IMR-90 (cell line): ENCODE results near the gene UNC13C. TPM values are rescaled to one million over a fixed set of nuclear protein-coding genes. Genes with fewer than 3 reads are reported as not detected.

Source experiments
- ATAC-seq: fragments of 200-7000 bp; cut with Tn5 transposase; 2 replicates; pipeline ENCODE4 v1.9.1; 2020; ENCODE audit warnings: low read depth, mild to moderate bottlenecking, moderate library complexity
- BruUV-seq: library from RNA; stranded (reverse); fragments of 400-500 nt; replicated peaks from 2 replicates; lab custom pipeline; 2021; lab: Mats Ljungman, UMichigan
- CTCF ChIA-PET: fragments of 300-600 bp; formaldehyde crosslinking; extraction: SDS; loops from one replicate; lab custom pipeline; 2021; ENCODE audit warnings: antibody characterized with exemption; lab: Yijun Ruan, JAX
- POLR2A ChIA-PET: fragments of 300-600 bp; sonication (Branson Sonifier 250); formaldehyde crosslinking; loops from one replicate; lab custom pipeline; 2022; ENCODE audit warnings: antibody characterized with exemption; ENCODE audit not compliant: unreplicated experiment; lab: Charles Lee
- DNase-seq: peaks from one replicate; pipeline ENCODE4 v3.0.0; 2013
- H2AFZ ChIP-seq: replicated peaks from 2 replicates; pipeline ENCODE3; 2013; ENCODE audit warnings: low read length, mild to moderate bottlenecking; ENCODE audit not compliant: poor library complexity
- H2AK5ac ChIP-seq: 2 replicates; pipeline ENCODE4 v1.6.1; 2013; ENCODE audit warnings: low read depth, low read length, inconsistent platforms
- H2AK9ac ChIP-seq: replicated peaks from 2 replicates; pipeline ENCODE3; 2013; ENCODE audit warnings: mild to moderate bottlenecking, low read depth, low read length, moderate library complexity; ENCODE audit not compliant: poor library complexity
- H2BK120ac ChIP-seq: 2 replicates; pipeline ENCODE4 v1.6.1; 2013; ENCODE audit warnings: low read depth, low read length, inconsistent platforms
- H2BK15ac ChIP-seq: 3 replicates; pipeline ENCODE4 v1.6.1; 2013; ENCODE audit warnings: low read depth, low read length, inconsistent platforms
- H2BK20ac ChIP-seq: 2 replicates; pipeline ENCODE4 v1.6.1; 2013; ENCODE audit warnings: low read depth, mild to moderate bottlenecking, inconsistent platforms, low read length, moderate library complexity
- H2BK5ac ChIP-seq: 2 replicates; pipeline ENCODE4 v1.6.1; 2013; ENCODE audit warnings: mild to moderate bottlenecking, low read depth, low read length, inconsistent platforms; ENCODE audit not compliant: poor library complexity, severe bottlenecking
- H3K14ac ChIP-seq: replicated peaks from 2 replicates; pipeline ENCODE4 v1.6.1; 2013; ENCODE audit warnings: low read depth, low read length, inconsistent platforms
- H3K18ac ChIP-seq: 2 replicates; pipeline ENCODE4 v1.6.1; 2013; ENCODE audit warnings: low read depth, low read length, control low read depth
- H3K23ac ChIP-seq: 2 replicates; pipeline ENCODE4 v1.6.1; 2013; ENCODE audit warnings: low read depth, low read length, inconsistent platforms
- H3K27ac ChIP-seq: 2 replicates; pipeline ENCODE4 v1.5.1; 2013; ENCODE audit warnings: mild to moderate bottlenecking, control low read depth, low read length; ENCODE audit not compliant: insufficient read depth
- H3K27me3 ChIP-seq: 2 replicates; pipeline ENCODE4 v1.6.1; 2013; ENCODE audit warnings: low read length; ENCODE audit not compliant: control insufficient read depth, insufficient read depth
- H3K36me3 ChIP-seq: 2 replicates; pipeline ENCODE4 v1.6.1; 2013; ENCODE audit warnings: low read length, mixed read lengths; ENCODE audit not compliant: control insufficient read depth, insufficient read depth
- H3K4ac ChIP-seq: 2 replicates; pipeline ENCODE4 v1.6.1; 2013; ENCODE audit warnings: low read depth, low read length, inconsistent platforms
- H3K4me1 ChIP-seq: 2 replicates; pipeline ENCODE4 v1.6.1; 2013; ENCODE audit warnings: low read length, mixed read lengths; ENCODE audit not compliant: control insufficient read depth, insufficient read depth
- H3K4me2 ChIP-seq: 2 replicates; pipeline ENCODE4 v1.6.1; 2013; ENCODE audit warnings: low read depth, mild to moderate bottlenecking, control low read depth, low read length, moderate library complexity
- H3K4me3 ChIP-seq: 2 replicates; pipeline ENCODE4 v1.5.1; 2013; ENCODE audit warnings: low read depth, mild to moderate bottlenecking, control low read depth, low read length, moderate library complexity; ENCODE audit not compliant: insufficient read depth
- H3K56ac ChIP-seq: 2 replicates; pipeline ENCODE4 v1.6.1; 2013; ENCODE audit warnings: low read length, inconsistent platforms; ENCODE audit not compliant: insufficient read depth; ENCODE audit errors: extremely low read depth
- H3K79me1 ChIP-seq, 2 experiments: 2 replicates each; pipeline ENCODE4 v1.6.1; 2013; ENCODE audit warnings: low read length in 2 of 2, inconsistent platforms in 1 of 2, low read depth in 1 of 2
- H3K9ac ChIP-seq: 2 replicates; pipeline ENCODE4 v1.6.1; 2013; ENCODE audit warnings: low read depth, low read length, control low read depth
- H3K9me1 ChIP-seq: 2 replicates; pipeline ENCODE4 v1.6.1; 2013; ENCODE audit warnings: low read length, inconsistent platforms; ENCODE audit not compliant: insufficient read depth
- H3K9me3 ChIP-seq: 2 replicates; pipeline ENCODE4 v1.6.1; 2013; ENCODE audit warnings: low read length; ENCODE audit not compliant: control insufficient read depth, insufficient read depth
- H4K20me1 ChIP-seq: 2 replicates; pipeline ENCODE4 v1.6.1; 2013; ENCODE audit warnings: low read length, inconsistent platforms; ENCODE audit not compliant: insufficient read depth
- H4K5ac ChIP-seq: 2 replicates; pipeline ENCODE4 v1.6.1; 2013; ENCODE audit warnings: mild to moderate bottlenecking, low read depth, low read length, control low read depth
- H4K8ac ChIP-seq, 2 experiments: 2 replicates each; pipeline ENCODE4 v1.6.1; 2013; ENCODE audit warnings: low read depth in 2 of 2, low read length in 2 of 2, control low read depth in 1 of 2, inconsistent platforms in 1 of 2
- H4K91ac ChIP-seq: 2 replicates; pipeline ENCODE4 v1.6.1; 2013; ENCODE audit warnings: low read depth, low read length, inconsistent platforms; ENCODE audit not compliant: insufficient read depth
- BHLHE40 ChIP-seq: fragments of 150-350 bp; IDR thresholded peaks from 2 replicates; pipeline ENCODE4 v1.6.1; 2016; ENCODE audit warnings: mild to moderate bottlenecking, low read depth, low read length
- CEBPB ChIP-seq: IDR thresholded peaks from 2 replicates; pipeline ENCODE4 v1.6.1; 2012; ENCODE audit warnings: low read depth, low read length, improper control_type of control experiment
- CHD1 ChIP-seq: IDR thresholded peaks from 2 replicates; pipeline ENCODE4 v1.6.1; 2012; ENCODE audit warnings: low read depth, low read length, improper control_type of control experiment
- CTCF ChIP-seq: conservative IDR thresholded peaks from 2 replicates; pipeline ENCODE4 v1.5.1; 2012; ENCODE audit warnings: mild to moderate bottlenecking, low read depth, low read length, improper control_type of control experiment
- FOS ChIP-seq: fragments of 150-350 bp; IDR thresholded peaks from 2 replicates; pipeline ENCODE4 v1.6.1; 2016; ENCODE audit warnings: low read depth, low read length
- MAFK ChIP-seq: IDR thresholded peaks from 2 replicates; pipeline ENCODE4 v1.6.1; 2012; ENCODE audit warnings: low read depth, low read length, improper control_type of control experiment
- MAZ ChIP-seq: IDR thresholded peaks from 2 replicates; pipeline ENCODE4 v1.6.1; 2012; ENCODE audit warnings: low read depth, mild to moderate bottlenecking, low read length, improper control_type of control experiment, moderate library complexity, borderline replicate concordance
- MXI1 ChIP-seq: IDR thresholded peaks from 2 replicates; pipeline ENCODE4 v1.6.1; 2012; ENCODE audit warnings: low read depth, mild to moderate bottlenecking, low read length, moderate library complexity, borderline replicate concordance
- NFE2L2 ChIP-seq: fragments of 150-350 bp; IDR thresholded peaks from 2 replicates; pipeline ENCODE4 v1.6.1; 2016; ENCODE audit warnings: low read depth, mild to moderate bottlenecking, low read length
- POLR2A ChIP-seq: IDR thresholded peaks from 2 replicates; pipeline ENCODE4 v1.6.1; 2012; ENCODE audit warnings: mild to moderate bottlenecking, low read depth, low read length
- RAD21 ChIP-seq: IDR thresholded peaks from 2 replicates; pipeline ENCODE4 v1.6.1; 2012; ENCODE audit warnings: low read length, improper control_type of control experiment
- RCOR1 ChIP-seq: IDR thresholded peaks from 2 replicates; pipeline ENCODE4 v1.6.1; 2012; ENCODE audit warnings: mild to moderate bottlenecking, low read length, improper control_type of control experiment; ENCODE audit not compliant: insufficient replicate concordance
- RFX5 ChIP-seq: IDR thresholded peaks from 2 replicates; pipeline ENCODE4 v1.8.0; 2012; ENCODE audit warnings: low read depth, mild to moderate bottlenecking, low read length, moderate library complexity
- SMC3 ChIP-seq: fragments of 150-350 bp; IDR thresholded peaks from 2 replicates; pipeline ENCODE4 v1.6.1; 2016; ENCODE audit warnings: low read depth, mild to moderate bottlenecking, antibody characterized with exemption, low read length, moderate library complexity
- whole genome bisulfite sequencing, 2 experiments: methylation state at CpG; one replicate each; pipeline versions ENCODE4 v1.1.5 to v1.1.7; 2013; ENCODE audit warnings: missing lambda C conversion rate in 2 of 2; ENCODE audit not compliant: insufficient read length in 1 of 2; ENCODE audit errors: extremely low coverage in 2 of 2; 5-methylcytosine and 5-hydroxymethylcytosine counted together
- dilution Hi-C: fragments of 300-500 bp; cut with HindIII; formaldehyde crosslinking; loops from one replicate; pipeline ENCODE4 v1.14.3; 2018; ENCODE audit warnings: low sequenced_read_pairs; ENCODE audit not compliant: unreplicated experiment
- in situ Hi-C: fragments of 300-500 bp; cut with MboI; formaldehyde crosslinking; loops from 3 replicates; pipeline ENCODE4 v1.14.3; 2019; ENCODE audit warnings: low sequenced_read_pairs, inconsistent platforms, mixed read lengths
- intact Hi-C: fragments of 100-400 bp; cut with micrococcal nuclease; formaldehyde crosslinking; loops from 2 replicates; pipeline ENCODE4 v1.10.0; 2022
- polyA plus RNA-seq, 3 experiments: library from polyadenylated mRNA; depleted of rRNA; stranded (reverse); fragments of >200 nt; gene quantifications; 2 replicates each; pipeline ENCODE4 v1.2.3, GENCODE V29; 2012; ENCODE audit warnings: low replicate concordance in 1 of 3
- total RNA-seq: library from RNA; depleted of rRNA; stranded (reverse); fragments of >200 nt; gene quantifications from 2 replicates; pipeline ENCODE4 v1.2.3, GENCODE V29; 2012
- TF ChIP-seq, protein P1 (sequence below): fragments of 150-350 bp; IDR thresholded peaks from 2 replicates; pipeline ENCODE4 v1.6.1; 2017; ENCODE audit warnings: mild to moderate bottlenecking, antibody characterized with exemption, low read length, low read depth
- TF ChIP-seq, protein P2 (sequence below): fragments of 150-350 bp; IDR thresholded peaks from 2 replicates; pipeline ENCODE4 v1.6.1; 2016; ENCODE audit warnings: low read depth, mild to moderate bottlenecking, low read length, moderate library complexity, borderline replicate concordance

Gene UNC13C
- total and polyA plus RNA-seq, 2 of the 4 experiments (the other 2 are of a cell fraction) = not detected

DNA sequence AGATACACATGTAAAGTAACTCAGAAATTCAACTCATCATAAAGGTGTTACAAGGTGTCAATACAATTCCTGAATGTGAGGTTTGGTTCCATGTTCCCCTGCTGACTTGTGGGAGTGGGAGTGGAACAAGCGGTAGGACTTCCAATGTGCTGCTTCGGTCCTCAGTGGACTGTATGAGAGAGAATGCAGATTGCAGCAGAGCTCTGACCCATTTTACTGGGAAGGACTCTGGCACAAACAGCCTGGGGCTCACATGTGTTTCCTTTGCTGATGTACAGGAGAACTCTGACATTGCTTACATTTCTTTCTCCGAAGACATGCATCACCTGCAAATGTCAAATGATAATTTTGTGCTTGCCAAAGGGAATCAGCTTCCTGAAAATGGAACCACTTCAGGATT is 111.5 kb downstream of the UNC13C start:
- no peak overlapping the region for H3K23ac ChIP-seq
- H2AK9ac ChIP-seq = no peak overlapping the region
- no peak overlapping the region for H3K9ac ChIP-seq
- ChIA-PET POLR2A (no interaction called here), CTCF (interaction anchor here (0.7 kb wide), 1 partner anchor 1223 kb away, joined by 4 read pairs; no protein-coding TSS in a partner anchor)
- no peak overlapping the region for H3K4ac ChIP-seq
- H2BK15ac ChIP-seq = no peak overlapping the region
- BruUV-seq = no TSS peak
- H2BK20ac ChIP-seq = no peak overlapping the region
- H3K4me3 ChIP-seq = no peak overlapping the region
- no peak overlapping the region for H3K56ac ChIP-seq
- dilution Hi-C loops = no loop called here
- H4K8ac ChIP-seq = no peak overlapping the region
- no peak overlapping the region for H4K91ac ChIP-seq
- H3K36me3 ChIP-seq = no peaks in the 10 kb centered on the region
- in situ Hi-C loops = no loop called here
- H2AFZ ChIP-seq = no peak overlapping the region
- H3K18ac ChIP-seq = no peak overlapping the region
- intact Hi-C loops = loop anchor here (10.0 kb wide), 1 partner anchor 1205 kb away; no protein-coding TSS in a partner anchor
- no peaks in the 10 kb centered on the region for H3K9me1 ChIP-seq
- no peaks in the 10 kb centered on the region for H3K4me1 ChIP-seq
- no peaks in the 10 kb centered on the region for H3K79me1 ChIP-seq
- no peak for DNase-seq
- peaks cover 2% of the 10 kb centered on the region; the same call in 1 of the 2 replicates for H3K9me3 ChIP-seq
- H2BK5ac ChIP-seq = no peak overlapping the region
- 100% methylated on average over 1 of the region's 3 CpGs; no CpG with 5 or more reads in 1 of the 2 experiments for WGBS, 2 experiments
- no peak overlapping the region for H3K27ac ChIP-seq
- H2AK5ac ChIP-seq = no peak overlapping the region
- H4K20me1 ChIP-seq = no peaks in the 10 kb centered on the region
- no peak overlapping the region for H4K5ac ChIP-seq
- no peak for TF ChIP-seq MAFK
- TF ChIP-seq FOS = no peak
- no peak for TF ChIP-seq CTCF
- TF ChIP-seq RFX5 = no peak
- TF ChIP-seq NFE2L2 = no peak
- TF ChIP-seq MXI1 = no peak
- no peak for TF ChIP-seq RAD21
- TF ChIP-seq MAZ = no peak
- TF ChIP-seq, protein P1, sequence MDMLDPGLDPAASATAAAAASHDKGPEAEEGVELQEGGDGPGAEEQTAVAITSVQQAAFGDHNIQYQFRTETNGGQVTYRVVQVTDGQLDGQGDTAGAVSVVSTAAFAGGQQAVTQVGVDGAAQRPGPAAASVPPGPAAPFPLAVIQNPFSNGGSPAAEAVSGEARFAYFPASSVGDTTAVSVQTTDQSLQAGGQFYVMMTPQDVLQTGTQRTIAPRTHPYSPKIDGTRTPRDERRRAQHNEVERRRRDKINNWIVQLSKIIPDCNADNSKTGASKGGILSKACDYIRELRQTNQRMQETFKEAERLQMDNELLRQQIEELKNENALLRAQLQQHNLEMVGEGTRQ = no peak
- TF ChIP-seq RCOR1 = no peak
- no peak for TF ChIP-seq CHD1
- no peak for TF ChIP-seq SMC3
- TF ChIP-seq, protein P2, sequence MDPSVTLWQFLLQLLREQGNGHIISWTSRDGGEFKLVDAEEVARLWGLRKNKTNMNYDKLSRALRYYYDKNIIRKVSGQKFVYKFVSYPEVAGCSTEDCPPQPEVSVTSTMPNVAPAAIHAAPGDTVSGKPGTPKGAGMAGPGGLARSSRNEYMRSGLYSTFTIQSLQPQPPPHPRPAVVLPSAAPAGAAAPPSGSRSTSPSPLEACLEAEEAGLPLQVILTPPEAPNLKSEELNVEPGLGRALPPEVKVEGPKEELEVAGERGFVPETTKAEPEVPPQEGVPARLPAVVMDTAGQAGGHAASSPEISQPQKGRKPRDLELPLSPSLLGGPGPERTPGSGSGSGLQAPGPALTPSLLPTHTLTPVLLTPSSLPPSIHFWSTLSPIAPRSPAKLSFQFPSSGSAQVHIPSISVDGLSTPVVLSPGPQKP = no peak
- no peak for TF ChIP-seq BHLHE40
- no peak for TF ChIP-seq POLR2A
- TF ChIP-seq CEBPB = no peak
- H3K27me3 ChIP-seq = no peaks in the 10 kb centered on the region
- H3K4me2 ChIP-seq = no peak overlapping the region
- H2BK120ac ChIP-seq = no peak overlapping the region
- H3K14ac ChIP-seq = no peak overlapping the region
- no peak for ATAC-seq
